ENCODE results near the gene CRTC2.

CRTC2 gene

DNA sequence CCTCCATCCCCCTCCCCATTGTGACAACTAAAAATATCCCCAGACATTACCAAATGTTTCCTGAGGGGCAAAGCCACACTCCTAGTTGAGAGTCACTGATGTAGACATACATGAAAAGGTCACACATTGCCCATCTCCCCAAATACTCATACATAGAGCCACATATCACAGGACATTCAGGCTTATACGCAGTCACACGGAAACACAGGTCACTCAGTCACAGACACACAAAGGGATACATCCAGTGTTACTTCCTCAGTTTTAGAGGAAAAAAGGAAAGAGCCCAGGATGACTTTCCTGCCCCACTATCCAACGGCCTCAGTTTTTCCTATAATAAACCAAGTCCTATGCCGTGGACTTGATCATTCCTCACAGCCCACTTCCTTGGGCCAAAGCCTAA, 3.0 kb upstream of the CRTC2 start:
- no peak for DNase-seq (ENCODE audit: low spot score)
- TF ChIP-seq, protein P1, sequence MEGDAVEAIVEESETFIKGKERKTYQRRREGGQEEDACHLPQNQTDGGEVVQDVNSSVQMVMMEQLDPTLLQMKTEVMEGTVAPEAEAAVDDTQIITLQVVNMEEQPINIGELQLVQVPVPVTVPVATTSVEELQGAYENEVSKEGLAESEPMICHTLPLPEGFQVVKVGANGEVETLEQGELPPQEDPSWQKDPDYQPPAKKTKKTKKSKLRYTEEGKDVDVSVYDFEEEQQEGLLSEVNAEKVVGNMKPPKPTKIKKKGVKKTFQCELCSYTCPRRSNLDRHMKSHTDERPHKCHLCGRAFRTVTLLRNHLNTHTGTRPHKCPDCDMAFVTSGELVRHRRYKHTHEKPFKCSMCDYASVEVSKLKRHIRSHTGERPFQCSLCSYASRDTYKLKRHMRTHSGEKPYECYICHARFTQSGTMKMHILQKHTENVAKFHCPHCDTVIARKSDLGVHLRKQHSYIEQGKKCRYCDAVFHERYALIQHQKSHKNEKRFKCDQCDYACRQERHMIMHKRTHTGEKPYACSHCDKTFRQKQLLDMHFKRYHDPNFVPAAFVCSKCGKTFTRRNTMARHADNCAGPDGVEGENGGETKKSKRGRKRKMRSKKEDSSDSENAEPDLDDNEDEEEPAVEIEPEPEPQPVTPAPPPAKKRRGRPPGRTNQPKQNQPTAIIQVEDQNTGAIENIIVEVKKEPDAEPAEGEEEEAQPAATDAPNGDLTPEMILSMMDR (IDR thresholded peaks at IDR 0.05; ENCODE audit: extremely low read depth, insufficient read depth, missing control alignments) = no peak
- in situ Hi-C loops (cut with MboI; ENCODE audit: low pct_unique_long_range_greater_than_20kb, low sequenced_read_pairs, unreplicated experiment) = no loop called here

- no peak for DNase-seq (ENCODE audit: low spot score)
- in situ Hi-C loops (cut with MboI; ENCODE audit: low pct_unique_long_range_greater_than_20kb, low sequenced_read_pairs, unreplicated experiment) = no loop called here
- TF ChIP-seq, protein P1 (IDR thresholded peaks at IDR 0.05; ENCODE audit: extremely low read depth, insufficient read depth, missing control alignments) = no peak
These were observed 1.8 kb upstream of the CRTC2 start for GRCh38 chr1:153960206-153960605.

GRCh38 chr1:153959454-153959853, 1.0 kb upstream of the CRTC2 start:
- TF ChIP-seq, protein P1 (IDR thresholded peaks at IDR 0.05; ENCODE audit: extremely low read depth, insufficient read depth, missing control alignments) = no peak
- DNase-seq (ENCODE audit: low spot score) = no peak
- in situ Hi-C loops (cut with MboI; ENCODE audit: low pct_unique_long_range_greater_than_20kb, low sequenced_read_pairs, unreplicated experiment) = no loop called here

- TF ChIP-seq, protein P1 (IDR thresholded peaks at IDR 0.05; ENCODE audit: extremely low read depth, insufficient read depth, missing control alignments) = no peak
- in situ Hi-C loops (cut with MboI; ENCODE audit: low pct_unique_long_range_greater_than_20kb, low sequenced_read_pairs, unreplicated experiment) = no loop called here
- no peak for DNase-seq (ENCODE audit: low spot score)
These were observed 499 bp upstream of the CRTC2 start for GRCh38 chr1:153958961-153959260.

DNA sequence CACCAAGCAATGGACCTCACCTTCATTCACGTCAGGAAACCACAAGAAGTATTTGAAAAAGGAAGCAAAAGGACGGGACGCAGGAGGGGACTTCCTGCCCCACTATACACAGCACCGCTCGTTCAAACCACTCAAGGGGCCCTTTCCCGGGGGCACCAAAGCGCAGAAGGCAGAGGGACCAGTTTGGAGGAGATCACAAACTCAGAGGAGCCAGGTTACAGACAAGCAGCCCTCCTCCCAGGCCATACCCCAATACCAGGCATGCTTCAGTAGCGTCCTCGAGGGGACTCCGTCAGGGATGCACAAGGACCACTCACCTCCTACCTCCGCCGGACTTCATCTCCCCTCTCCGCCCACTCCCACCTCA, 685 bp downstream of the CRTC2 start:
- in situ Hi-C loops (cut with MboI; ENCODE audit: low pct_unique_long_range_greater_than_20kb, low sequenced_read_pairs, unreplicated experiment) = no loop called here
- peak; percentile 69 for DNase-seq (ENCODE audit: low spot score)
- TF ChIP-seq, protein P1 (IDR thresholded peaks at IDR 0.05; ENCODE audit: extremely low read depth, insufficient read depth, missing control alignments) = no peak

DNA sequence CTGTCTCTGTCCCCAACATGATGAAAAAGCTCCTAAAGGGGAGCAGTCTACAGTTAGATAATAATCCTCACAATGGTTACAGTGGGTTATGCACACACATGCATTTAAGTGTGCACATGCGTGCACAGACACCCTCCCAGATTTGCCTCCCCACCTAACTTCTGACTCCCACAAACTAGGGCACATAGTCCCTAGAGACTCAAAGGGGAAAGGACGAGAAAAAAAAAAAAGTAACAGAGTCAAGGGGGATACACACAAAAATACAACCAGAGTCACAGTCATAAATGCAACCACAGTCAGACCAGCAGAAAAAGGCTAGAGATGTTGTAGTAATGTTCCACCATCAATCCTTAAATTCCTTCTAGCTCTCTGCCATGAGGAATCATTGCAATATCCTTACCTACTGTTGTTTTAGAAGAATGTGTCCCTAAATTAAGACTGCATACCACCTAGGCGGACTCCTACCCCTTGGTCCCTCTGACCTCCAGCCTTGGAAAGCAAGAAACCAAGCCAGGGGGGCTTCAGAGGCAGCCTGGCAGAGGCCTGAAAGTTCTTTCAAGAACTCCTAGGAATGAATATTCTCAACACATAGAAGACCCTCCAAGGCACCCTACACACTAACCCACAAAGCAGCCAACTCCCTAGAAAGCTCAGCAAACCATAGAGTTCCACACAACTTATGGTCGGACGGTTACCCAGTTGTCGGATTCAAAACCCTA, 1.3 kb downstream of the CRTC2 start:
- TF ChIP-seq, protein P1 (IDR thresholded peaks at IDR 0.05; ENCODE audit: extremely low read depth, insufficient read depth, missing control alignments) = no peak
- in situ Hi-C loops (cut with MboI; ENCODE audit: low pct_unique_long_range_greater_than_20kb, low sequenced_read_pairs, unreplicated experiment) = no loop called here
- no peak for DNase-seq (ENCODE audit: low spot score)

GRCh38 chr1:153954826-153955225, 3.6 kb downstream of the CRTC2 start:
- DNase-seq (ENCODE audit: low spot score) = no peak
- in situ Hi-C loops (cut with MboI; ENCODE audit: low pct_unique_long_range_greater_than_20kb, low sequenced_read_pairs, unreplicated experiment) = no loop called here
- TF ChIP-seq, protein P1 (IDR thresholded peaks at IDR 0.05; ENCODE audit: extremely low read depth, insufficient read depth, missing control alignments) = no peak

Measured in GM13977 (cell line).